ENCODE data around the gene PDE4D.

PDE4D gene

GRCh38 chr5:59104400-59105127, 789.0 kb downstream of the PDE4D start:
- H4K91ac ChIP-seq (ENCODE audit: low read length) = no peak overlapping the region
- no peaks in the 10 kb centered on the region for H3K79me1 ChIP-seq (replicated peaks; ENCODE audit: low read length, poor library complexity, severe bottlenecking)
- H3K9ac ChIP-seq (ENCODE audit: low read length) = no peak overlapping the region
- H3K4me1 ChIP-seq (ENCODE audit: control insufficient read depth, insufficient read depth, low read depth, low read length) = peaks cover 5% of the 10 kb centered on the region
- no peaks in the 10 kb centered on the region for H3K27me3 ChIP-seq (ENCODE audit: control insufficient read depth in 1 of 2, insufficient read depth in 1 of 2, low read length in 2 of 2)
- H3K9me3 ChIP-seq (ENCODE audit: control insufficient read depth, low read length) = no peaks in the 10 kb centered on the region
- no peak overlapping the region for H4K8ac ChIP-seq (ENCODE audit: low read length)
- no peak overlapping the region for H3K23ac ChIP-seq (ENCODE audit: low read length in 2 of 2)
- H3K4me2 ChIP-seq (ENCODE audit: low read length, poor library complexity, severe bottlenecking) = no peak overlapping the region
- no peaks in the 10 kb centered on the region for H3K36me3 ChIP-seq (ENCODE audit: control insufficient read depth in 1 of 2, insufficient read depth in 2 of 2, low read depth in 1 of 2, low read length in 2 of 2)
- H2BK5ac ChIP-seq (ENCODE audit: low read depth, low read length, poor library complexity, severe bottlenecking) = no peak overlapping the region
- no peak overlapping the region for H3K4me3 ChIP-seq (ENCODE audit: insufficient read depth in 1 of 2, low read depth in 1 of 2, low read length in 2 of 2)
- no peak overlapping the region for H2BK15ac ChIP-seq (ENCODE audit: low read depth, poor library complexity, severe bottlenecking)
- H3K4ac ChIP-seq (ENCODE audit: low read depth in 1 of 2, low read length in 2 of 2) = no peak overlapping the region
- no peak overlapping the region for H2BK12ac ChIP-seq (ENCODE audit: low read length in 2 of 2)
- H3K18ac ChIP-seq (ENCODE audit: low read depth in 1 of 2, low read length in 2 of 2) = no peak overlapping the region
- no peak overlapping the region for H2BK120ac ChIP-seq (ENCODE audit: low read depth, low read length)
- WGBS = 87% methylated on average over 8 of the region's 9 CpGs
- H2AK5ac ChIP-seq (ENCODE audit: low read length, severe bottlenecking) = no peak overlapping the region
- H3K27ac ChIP-seq (ENCODE audit: low read length, poor library complexity, severe bottlenecking) = no peak overlapping the region
- no peak overlapping the region for H2AFZ ChIP-seq (ENCODE audit: low read depth, low read length)
- no peak overlapping the region for H3K14ac ChIP-seq (ENCODE audit: low read length in 2 of 2)
- no peak for DNase-seq

DNA sequence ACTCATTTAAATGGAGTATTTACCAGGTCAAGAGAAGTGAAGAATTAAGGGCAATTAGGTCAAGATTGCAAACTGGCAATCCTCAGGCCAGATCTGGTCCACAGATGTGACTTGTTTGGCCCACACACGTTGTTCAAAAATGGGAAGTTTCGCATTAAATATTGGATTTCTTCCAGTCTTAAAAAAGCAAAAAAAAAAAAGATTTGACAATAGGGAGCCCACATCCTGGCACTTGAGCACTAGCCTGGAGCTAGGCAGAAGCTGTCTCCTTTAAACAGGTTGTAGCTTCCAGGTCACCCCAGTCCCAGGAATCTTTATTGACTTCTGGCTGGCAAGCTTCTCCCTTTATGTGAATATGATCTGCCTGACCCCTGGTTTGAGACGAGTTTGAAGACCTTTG, 790.2 kb downstream of the PDE4D start:
- no peak overlapping the region for H2BK5ac ChIP-seq (ENCODE audit: low read depth, low read length, poor library complexity, severe bottlenecking)
- no peaks in the 10 kb centered on the region for H3K9me3 ChIP-seq (ENCODE audit: control insufficient read depth, low read length)
- H3K4ac ChIP-seq (ENCODE audit: low read depth in 1 of 2, low read length in 2 of 2) = no peak overlapping the region
- H2AK5ac ChIP-seq (ENCODE audit: low read length, severe bottlenecking) = no peak overlapping the region
- no peak overlapping the region for H2AFZ ChIP-seq (ENCODE audit: low read depth, low read length)
- no peak overlapping the region for H4K8ac ChIP-seq (ENCODE audit: low read length)
- H3K23ac ChIP-seq (ENCODE audit: low read length in 2 of 2) = no peak overlapping the region
- no peak for DNase-seq
- H3K27ac ChIP-seq (ENCODE audit: low read length, poor library complexity, severe bottlenecking) = no peak overlapping the region
- H3K4me1 ChIP-seq (ENCODE audit: control insufficient read depth, insufficient read depth, low read depth, low read length) = peaks cover 5% of the 10 kb centered on the region
- H3K18ac ChIP-seq (ENCODE audit: low read depth in 1 of 2, low read length in 2 of 2) = no peak overlapping the region
- no peak overlapping the region for H4K91ac ChIP-seq (ENCODE audit: low read length)
- no peaks in the 10 kb centered on the region for H3K79me1 ChIP-seq (replicated peaks; ENCODE audit: low read length, poor library complexity, severe bottlenecking)
- H3K27me3 ChIP-seq (ENCODE audit: control insufficient read depth in 1 of 2, insufficient read depth in 1 of 2, low read length in 2 of 2) = no peaks in the 10 kb centered on the region
- no peak overlapping the region for H3K14ac ChIP-seq (ENCODE audit: low read length in 2 of 2)
- WGBS = 100% methylated on average over 3 of the region's 3 CpGs
- H3K36me3 ChIP-seq (ENCODE audit: control insufficient read depth in 1 of 2, insufficient read depth in 2 of 2, low read depth in 1 of 2, low read length in 2 of 2) = no peaks in the 10 kb centered on the region
- no peak overlapping the region for H2BK12ac ChIP-seq (ENCODE audit: low read length in 2 of 2)
- no peak overlapping the region for H2BK120ac ChIP-seq (ENCODE audit: low read depth, low read length)
- no peak overlapping the region for H2BK15ac ChIP-seq (ENCODE audit: low read depth, poor library complexity, severe bottlenecking)
- no peak overlapping the region for H3K4me2 ChIP-seq (ENCODE audit: low read length, poor library complexity, severe bottlenecking)
- H3K4me3 ChIP-seq (ENCODE audit: insufficient read depth in 1 of 2, low read depth in 1 of 2, low read length in 2 of 2) = no peak overlapping the region
- H3K9ac ChIP-seq (ENCODE audit: low read length) = no peak overlapping the region

DNA sequence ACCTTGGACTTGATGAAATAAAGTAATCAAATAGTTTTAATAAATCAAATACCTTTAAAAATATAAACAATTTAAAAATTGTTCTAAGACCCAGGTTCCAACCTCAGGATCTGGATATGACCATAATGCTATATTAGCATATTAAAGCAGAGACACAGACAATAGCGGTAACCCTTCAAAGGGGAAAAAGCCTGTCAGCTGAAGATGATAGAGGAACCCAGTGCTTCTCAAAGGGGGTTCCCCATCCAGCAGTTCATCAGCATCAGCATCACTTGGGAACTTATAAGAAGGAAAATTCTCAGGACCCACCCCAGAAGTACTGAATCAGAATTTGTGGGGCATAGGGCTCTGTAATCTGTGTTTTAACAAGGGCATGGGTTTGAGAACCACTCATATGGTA, 791.1 kb downstream of the PDE4D start:
- no peak overlapping the region for H2AFZ ChIP-seq (ENCODE audit: low read depth, low read length)
- no peak for DNase-seq
- no peak overlapping the region for H3K4ac ChIP-seq (ENCODE audit: low read depth in 1 of 2, low read length in 2 of 2)
- no peaks in the 10 kb centered on the region for H3K79me1 ChIP-seq (replicated peaks; ENCODE audit: low read length, poor library complexity, severe bottlenecking)
- no peak overlapping the region for H2BK12ac ChIP-seq (ENCODE audit: low read length in 2 of 2)
- H4K8ac ChIP-seq (ENCODE audit: low read length) = no peak overlapping the region
- WGBS = 100% methylated on average over 1 of the region's 1 CpG
- H3K27ac ChIP-seq (ENCODE audit: low read length, poor library complexity, severe bottlenecking) = no peak overlapping the region
- H2BK5ac ChIP-seq (ENCODE audit: low read depth, low read length, poor library complexity, severe bottlenecking) = no peak overlapping the region
- H2BK15ac ChIP-seq (ENCODE audit: low read depth, poor library complexity, severe bottlenecking) = no peak overlapping the region
- no peak overlapping the region for H3K18ac ChIP-seq (ENCODE audit: low read depth in 1 of 2, low read length in 2 of 2)
- no peak overlapping the region for H3K4me2 ChIP-seq (ENCODE audit: low read length, poor library complexity, severe bottlenecking)
- no peak overlapping the region for H3K14ac ChIP-seq (ENCODE audit: low read length in 2 of 2)
- no peak overlapping the region for H4K91ac ChIP-seq (ENCODE audit: low read length)
- H3K9ac ChIP-seq (ENCODE audit: low read length) = no peak overlapping the region
- H3K23ac ChIP-seq (ENCODE audit: low read length in 2 of 2) = no peak overlapping the region
- H3K36me3 ChIP-seq (ENCODE audit: control insufficient read depth in 1 of 2, insufficient read depth in 2 of 2, low read depth in 1 of 2, low read length in 2 of 2) = no peaks in the 10 kb centered on the region
- H3K4me3 ChIP-seq (ENCODE audit: insufficient read depth in 1 of 2, low read depth in 1 of 2, low read length in 2 of 2) = no peak overlapping the region
- no peaks in the 10 kb centered on the region for H3K9me3 ChIP-seq (ENCODE audit: control insufficient read depth, low read length)
- peaks cover 3% of the 10 kb centered on the region for H3K4me1 ChIP-seq (ENCODE audit: control insufficient read depth, insufficient read depth, low read depth, low read length)
- no peak overlapping the region for H2BK120ac ChIP-seq (ENCODE audit: low read depth, low read length)
- H2AK5ac ChIP-seq (ENCODE audit: low read length, severe bottlenecking) = no peak overlapping the region
- no peaks in the 10 kb centered on the region for H3K27me3 ChIP-seq (ENCODE audit: control insufficient read depth in 1 of 2, insufficient read depth in 1 of 2, low read length in 2 of 2)

DNA sequence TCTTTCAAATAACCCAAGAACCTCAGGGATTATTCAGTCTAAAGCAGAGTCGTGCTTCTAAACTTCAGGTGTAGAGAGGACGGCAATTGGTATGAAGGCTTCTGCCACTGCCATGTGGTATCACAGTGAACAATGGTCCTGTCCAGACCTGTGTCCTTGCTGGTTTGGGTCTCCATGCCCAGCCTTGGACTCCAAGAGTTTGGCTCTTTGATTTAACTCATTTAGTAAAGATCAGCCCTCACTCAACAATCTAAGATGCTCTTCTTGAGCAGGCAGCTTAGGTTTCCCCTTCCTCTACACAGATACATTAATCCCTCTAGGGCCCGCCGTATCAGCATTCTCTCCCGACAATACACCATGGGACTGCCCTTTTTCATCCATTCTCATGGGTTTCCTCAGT, 792.7 kb downstream of the PDE4D start:
- no peak overlapping the region for H3K14ac ChIP-seq (ENCODE audit: low read length in 2 of 2)
- H3K18ac ChIP-seq (ENCODE audit: low read depth in 1 of 2, low read length in 2 of 2) = no peak overlapping the region
- no peak overlapping the region for H3K4me3 ChIP-seq (ENCODE audit: insufficient read depth in 1 of 2, low read depth in 1 of 2, low read length in 2 of 2)
- H3K79me1 ChIP-seq (replicated peaks; ENCODE audit: low read length, poor library complexity, severe bottlenecking) = no peaks in the 10 kb centered on the region
- H2AFZ ChIP-seq (ENCODE audit: low read depth, low read length) = no peak overlapping the region
- H3K36me3 ChIP-seq (ENCODE audit: control insufficient read depth in 1 of 2, insufficient read depth in 2 of 2, low read depth in 1 of 2, low read length in 2 of 2) = no peaks in the 10 kb centered on the region
- H3K4ac ChIP-seq (ENCODE audit: low read depth in 1 of 2, low read length in 2 of 2) = no peak overlapping the region
- H2BK120ac ChIP-seq (ENCODE audit: low read depth, low read length) = no peak overlapping the region
- no peak overlapping the region for H3K23ac ChIP-seq (ENCODE audit: low read length in 2 of 2)
- H2BK5ac ChIP-seq (ENCODE audit: low read depth, low read length, poor library complexity, severe bottlenecking) = no peak overlapping the region
- H2BK12ac ChIP-seq (ENCODE audit: low read length in 2 of 2) = no peak overlapping the region
- no peaks in the 10 kb centered on the region for H3K27me3 ChIP-seq (ENCODE audit: control insufficient read depth in 1 of 2, insufficient read depth in 1 of 2, low read length in 2 of 2)
- H2BK15ac ChIP-seq (ENCODE audit: low read depth, poor library complexity, severe bottlenecking) = no peak overlapping the region
- H3K9ac ChIP-seq (ENCODE audit: low read length) = no peak overlapping the region
- H3K4me2 ChIP-seq (ENCODE audit: low read length, poor library complexity, severe bottlenecking) = no peak overlapping the region
- H2AK5ac ChIP-seq (ENCODE audit: low read length, severe bottlenecking) = no peak overlapping the region
- no peaks in the 10 kb centered on the region for H3K9me3 ChIP-seq (ENCODE audit: control insufficient read depth, low read length)
- H3K27ac ChIP-seq (ENCODE audit: low read length, poor library complexity, severe bottlenecking) = no peak overlapping the region
- no peak for DNase-seq
- H3K4me1 ChIP-seq (ENCODE audit: control insufficient read depth, insufficient read depth, low read depth, low read length) = no peaks in the 10 kb centered on the region
- 100% methylated on average over 2 of the region's 5 CpGs for WGBS
- no peak overlapping the region for H4K8ac ChIP-seq (ENCODE audit: low read length)
- H4K91ac ChIP-seq (ENCODE audit: low read length) = no peak overlapping the region

Data from mesenchymal stem cell (in vitro differentiated cells and primary cell).